Kidney (tissue), 14 donors: Measurements from ENCODE around the gene ATP2B3. TPM values are rescaled to one million over a fixed set of nuclear protein-coding genes. Genes with fewer than 3 reads are reported as not detected.

ENCODE experiments used
- DNase-seq, 5 donors: peaks; one replicate each; pipeline ENCODE4 v3.0.0-alpha.2; 2013 to 2020
- FAIRE-seq: peaks from 2 replicates; lab custom pipeline; 2012; peaks lifted over from hg19 to GRCh38; lab: Jason Lieb, UNC
- H3K27ac ChIP-seq, 2 donors: one replicate each; pipeline ENCODE4 v1.7.0; 2013; ENCODE audit warnings: low read depth in 2 of 2, low read length in 2 of 2, inconsistent platforms in 1 of 2
- H3K27me3 ChIP-seq: one replicate; pipeline ENCODE4 v1.7.1; 2013; ENCODE audit warnings: low read length, inconsistent platforms; ENCODE audit not compliant: control insufficient read depth, insufficient read depth
- H3K36me3 ChIP-seq, 3 donors: one replicate each; pipeline versions ENCODE4 v1.7.0 to v1.7.1; 2013; ENCODE audit warnings: low read length in 3 of 3, control low read depth in 1 of 3, inconsistent platforms in 1 of 3; ENCODE audit not compliant: insufficient read depth in 3 of 3, control insufficient read depth in 2 of 3
- H3K4me1 ChIP-seq, 3 donors: one replicate each; pipeline versions ENCODE4 v1.7.0 to v1.7.1; 2013; ENCODE audit warnings: low read length in 3 of 3, inconsistent platforms in 1 of 3, low read depth in 1 of 3; ENCODE audit not compliant: control insufficient read depth in 2 of 3, insufficient read depth in 2 of 3
- H3K4me3 ChIP-seq, 3 donors: one replicate each; pipeline versions ENCODE4 v1.7.0 to v1.8.1; 2013; ENCODE audit warnings: low read length in 3 of 3, control low read depth in 1 of 3, inconsistent platforms in 1 of 3
- H3K9ac ChIP-seq, 3 donors: one replicate each; pipeline versions ENCODE4 v1.7.0 to v1.7.1; 2013; ENCODE audit warnings: low read length in 3 of 3, control low read depth in 1 of 3, inconsistent platforms in 1 of 3
- H3K9me3 ChIP-seq, 3 donors: one replicate each; pipeline versions ENCODE4 v1.7.0 to v1.7.1; 2013; ENCODE audit warnings: low read length in 3 of 3, control low read depth in 1 of 3, inconsistent platforms in 1 of 3; ENCODE audit not compliant: control insufficient read depth in 2 of 3, insufficient read depth in 1 of 3
- intact Hi-C: fragments of 100-400 bp; cut with DNase I; formaldehyde crosslinking; loops from one replicate; pipeline ENCODE4 v1.11.1; 2022
- polyA plus RNA-seq: library from polyadenylated mRNA; stranded (reverse); fragments of 350-450 nt; fragmentation: Illumina TruSeq; extraction: RNeasy Lipid Tissue Mini Kit (QIAGEN cat#74804); gene quantifications from one replicate; pipeline ENCODE4 v1.2.3, GENCODE V29; 2014; ENCODE audit warnings: low read depth, low replicate concordance; ENCODE audit not compliant: insufficient read depth
- total RNA-seq: library from RNA; stranded (reverse); fragmentation: NEBNext Ultra II Directional; extraction: Animal tissue kit (Norgen Biotek cat#: 25700); gene quantifications from one replicate; pipeline ENCODE4 v1.2.1, GENCODE V29; 2021
- TF ChIP-seq, protein P1 (sequence below): IDR thresholded peaks from 3 replicates; pipeline ENCODE4 v1.5.1; 2012; ENCODE audit warnings: mild to moderate bottlenecking, moderate library complexity, borderline replicate concordance; ENCODE audit not compliant: insufficient read depth; ENCODE audit errors: extremely low read depth
- donor health status: control.
- donor health status: control.
- donor health status: control.
- donor health status: control.
- donor health status: control.
- donor health status: DM: yes; HTN: yes; CAD: no.
- donor health status: Normal renal cell carcinoma (clear cell type).

The ATP2B3 gene
- total and polyA plus RNA-seq, 2 donors from 2014 or later, result 0.37 TPM; not detected in 1

DNA sequence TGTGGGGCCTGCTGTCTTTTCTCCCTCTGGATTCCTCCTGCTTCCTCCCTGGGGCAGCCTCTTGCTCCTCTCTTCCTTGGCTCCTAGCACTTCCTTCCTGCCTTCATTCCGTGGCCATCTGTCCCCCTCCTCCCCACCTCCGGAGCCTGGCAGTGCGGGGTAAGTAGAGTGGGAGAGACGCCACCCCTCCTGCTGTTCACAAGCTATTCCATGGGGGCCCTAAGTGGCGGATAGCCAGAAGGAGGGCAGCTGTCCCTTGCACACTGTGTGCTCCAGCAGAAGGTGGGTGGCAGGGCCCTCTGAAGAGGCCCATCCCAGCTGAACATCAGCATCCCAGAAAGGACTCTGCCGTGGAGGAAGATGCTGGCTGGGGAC lies 54.1 kb downstream of the ATP2B3 start:
- no peak for DNase-seq
- Histone ChIP-seq H3K36me3 (no peaks in the 10 kb centered on the region), H3K9me3 (no peaks in the 10 kb centered on the region), H3K4me1 (no peaks in the 10 kb centered on the region), H3K27ac (no peak overlapping the region), H3K9ac (no peak overlapping the region), H3K27me3 (no peaks in the 10 kb centered on the region), H3K4me3 (no peak overlapping the region)
- intact Hi-C loops, result no loop called here
- FAIRE-seq, result no peak
- TF ChIP-seq, protein P1, sequence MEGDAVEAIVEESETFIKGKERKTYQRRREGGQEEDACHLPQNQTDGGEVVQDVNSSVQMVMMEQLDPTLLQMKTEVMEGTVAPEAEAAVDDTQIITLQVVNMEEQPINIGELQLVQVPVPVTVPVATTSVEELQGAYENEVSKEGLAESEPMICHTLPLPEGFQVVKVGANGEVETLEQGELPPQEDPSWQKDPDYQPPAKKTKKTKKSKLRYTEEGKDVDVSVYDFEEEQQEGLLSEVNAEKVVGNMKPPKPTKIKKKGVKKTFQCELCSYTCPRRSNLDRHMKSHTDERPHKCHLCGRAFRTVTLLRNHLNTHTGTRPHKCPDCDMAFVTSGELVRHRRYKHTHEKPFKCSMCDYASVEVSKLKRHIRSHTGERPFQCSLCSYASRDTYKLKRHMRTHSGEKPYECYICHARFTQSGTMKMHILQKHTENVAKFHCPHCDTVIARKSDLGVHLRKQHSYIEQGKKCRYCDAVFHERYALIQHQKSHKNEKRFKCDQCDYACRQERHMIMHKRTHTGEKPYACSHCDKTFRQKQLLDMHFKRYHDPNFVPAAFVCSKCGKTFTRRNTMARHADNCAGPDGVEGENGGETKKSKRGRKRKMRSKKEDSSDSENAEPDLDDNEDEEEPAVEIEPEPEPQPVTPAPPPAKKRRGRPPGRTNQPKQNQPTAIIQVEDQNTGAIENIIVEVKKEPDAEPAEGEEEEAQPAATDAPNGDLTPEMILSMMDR, result no peak

DNA sequence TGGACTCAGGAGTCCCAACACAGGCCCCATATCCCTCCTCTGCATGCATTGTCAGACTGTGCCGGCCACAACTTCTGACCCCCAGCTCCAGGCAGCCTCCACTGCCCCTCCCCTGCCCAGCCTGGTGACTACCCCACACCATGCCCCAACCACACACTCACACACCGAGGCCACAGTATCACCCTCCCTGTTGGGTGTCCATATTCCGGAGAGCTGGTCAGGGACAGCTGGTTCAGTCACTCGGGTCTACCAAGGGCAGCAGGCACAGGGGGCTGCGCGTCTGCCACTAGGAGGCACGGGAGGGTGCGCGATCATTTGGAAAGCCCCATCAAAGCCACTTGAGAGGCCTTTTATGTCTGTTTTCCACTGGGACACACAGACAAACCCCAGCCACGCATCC lies 55.2 kb downstream of the ATP2B3 start:
- Histone ChIP-seq H3K9ac (no peak overlapping the region), H3K9me3 (no peaks in the 10 kb centered on the region), H3K27ac (no peak overlapping the region), H3K36me3 (no peaks in the 10 kb centered on the region), H3K4me3 (no peak overlapping the region), H3K27me3 (no peaks in the 10 kb centered on the region), H3K4me1 (no peaks in the 10 kb centered on the region)
- no peak for FAIRE-seq
- no peak for DNase-seq
- intact Hi-C loops, result no loop called here
- TF ChIP-seq, protein P1, result no peak

DNA sequence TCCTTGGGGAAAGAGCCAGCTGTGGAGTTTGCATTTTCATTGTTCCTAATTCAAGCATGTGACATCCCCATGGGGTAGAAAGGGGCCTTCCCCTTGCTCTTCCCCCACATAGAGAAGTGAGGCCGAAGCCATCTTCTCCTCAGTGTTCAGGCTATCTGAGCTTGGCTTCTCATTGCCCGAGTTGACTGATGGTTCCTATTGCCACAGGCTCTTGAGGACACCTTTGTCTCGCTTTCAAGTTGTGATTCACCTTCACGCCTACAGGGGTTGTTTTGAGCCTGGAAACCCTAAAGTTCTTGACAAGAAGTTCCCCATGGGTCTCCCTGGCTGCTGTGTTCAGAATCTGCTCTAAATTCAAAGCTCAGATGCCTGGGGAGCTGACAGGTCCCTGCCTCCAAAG lies 56.5 kb downstream of the ATP2B3 start:
- intact Hi-C loops, result no loop called here
- Histone ChIP-seq H3K4me1 (no peaks in the 10 kb centered on the region), H3K36me3 (no peaks in the 10 kb centered on the region), H3K9me3 (no peaks in the 10 kb centered on the region), H3K27me3 (no peaks in the 10 kb centered on the region), H3K4me3 (no peak overlapping the region), H3K27ac (no peak overlapping the region), H3K9ac (no peak overlapping the region)
- TF ChIP-seq, protein P1, result no peak
- FAIRE-seq (no peak), DNase-seq (no peak)

DNA sequence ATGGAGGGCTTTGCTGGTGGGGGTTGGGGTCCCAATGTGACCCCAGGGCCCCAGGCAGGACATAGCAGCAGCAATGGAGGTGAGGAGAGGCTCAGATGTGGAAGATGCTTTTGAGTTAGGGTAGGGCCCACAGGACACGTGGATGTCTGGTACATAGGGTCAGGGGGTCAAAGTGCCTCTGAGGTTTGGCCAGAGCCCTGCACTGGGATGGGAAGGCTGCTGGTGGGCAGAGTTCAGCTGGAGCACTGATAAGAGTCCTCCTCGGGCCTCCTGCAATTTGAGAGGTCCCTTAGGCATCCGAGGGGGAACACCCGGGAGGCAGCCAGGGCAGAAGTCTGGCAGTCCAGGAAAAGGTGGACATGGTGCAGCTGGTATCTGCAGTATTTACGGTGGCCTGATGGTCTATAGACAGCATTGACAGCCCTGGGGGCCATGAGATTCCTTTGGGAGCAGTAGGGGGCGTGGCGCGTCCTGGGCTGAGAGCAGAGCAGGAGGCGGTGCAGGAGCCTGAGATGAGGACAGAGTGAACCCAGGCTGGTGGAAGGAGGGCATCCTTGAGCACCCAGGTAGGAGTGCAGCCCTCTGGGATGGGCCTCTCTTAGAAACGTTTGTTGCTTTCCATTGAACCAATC lies 58.9 kb downstream of the ATP2B3 start:
- DNase-seq, result no peak
- intact Hi-C loops, result no loop called here
- Histone ChIP-seq H3K9ac (no peak overlapping the region), H3K27me3 (no peaks in the 10 kb centered on the region), H3K36me3 (no peaks in the 10 kb centered on the region), H3K9me3 (no peaks in the 10 kb centered on the region), H3K27ac (no peak overlapping the region), H3K4me3 (no peak overlapping the region), H3K4me1 (no peaks in the 10 kb centered on the region)
- FAIRE-seq, result no peak
- TF ChIP-seq, protein P1, result no peak
